K562 (cell line): Measurements from ENCODE around the gene STPG4. TPM values are rescaled to one million over a fixed set of nuclear protein-coding genes. Genes with fewer than 3 reads are reported as not detected.

Experiments
- AFF1 ChIP-seq, 2 experiments: fragments of 450-650 bp; IDR thresholded peaks; 2 replicates each; pipeline ENCODE4 v1.6.1; 2018; ENCODE audit warnings: mild to moderate bottlenecking in 2 of 2, low read depth in 1 of 2; ENCODE audit not compliant: partially characterized antibody in 2 of 2
- ATF7 ChIP-seq: fragments of 450-650 bp; IDR thresholded peaks from 2 replicates; pipeline ENCODE4 v1.7.1; 2014; ENCODE audit warnings: mild to moderate bottlenecking, moderate library complexity
- CEBPG ChIP-seq, 3 experiments: fragments of 200-800 bp in 1 of 3; sonication (Bioruptor generic) in 1 of 3; sonication (generic) in 1 of 3; formaldehyde crosslinking in 1 of 3; IDR thresholded peaks in 2 of 3; conservative IDR thresholded peaks in 1 of 3; 2 replicates each; pipeline versions ENCODE4 v1.6.1 to v1.8.0; 2016 to 2022; ENCODE audit warnings: missing compliant biosample characterization in 2 of 3, missing genetic modification characterization in 2 of 3, mild to moderate bottlenecking in 1 of 3, missing genetic modification reagents in 1 of 3
- CHD2 ChIP-seq: IDR thresholded peaks from 2 replicates; pipeline ENCODE4 v1.6.1; 2011; ENCODE audit warnings: low read depth, low read length
- CTBP1 ChIP-seq: fragments of 450-650 bp; IDR thresholded peaks from 2 replicates; pipeline ENCODE4 v1.6.1; 2016; ENCODE audit warnings: borderline replicate concordance
- E4F1 ChIP-seq: fragments of 250-450 bp; sonication (Bioruptor Pico); IDR thresholded peaks from 2 replicates; pipeline ENCODE4 v1.5.0; 2021; ENCODE audit warnings: mild to moderate bottlenecking, borderline replicate concordance
- GATAD2B ChIP-seq: fragments of 450-650 bp; IDR thresholded peaks from 2 replicates; pipeline ENCODE4 v1.6.1; 2017; ENCODE audit warnings: mild to moderate bottlenecking, borderline replicate concordance
- KDM1A ChIP-seq, 2 experiments: fragments of 450-650 bp; IDR thresholded peaks; 2 replicates each; pipeline ENCODE4 v1.6.1; 2016; ENCODE audit warnings: mild to moderate bottlenecking in 2 of 2
- MTA1 ChIP-seq: fragments of 450-650 bp; IDR thresholded peaks from 2 replicates; pipeline ENCODE4 v1.6.1; 2017; ENCODE audit warnings: borderline replicate concordance
- NBN ChIP-seq: fragments of 450-650 bp; IDR thresholded peaks from 2 replicates; pipeline ENCODE4 v1.6.1; 2016; ENCODE audit warnings: low read depth, mild to moderate bottlenecking
- PML ChIP-seq: IDR thresholded peaks from 2 replicates; pipeline ENCODE4 v1.6.1; 2012; ENCODE audit warnings: low read length, inconsistent platforms
- POLR2AphosphoS5 ChIP-seq: IDR thresholded peaks from 2 replicates; pipeline ENCODE4 v1.6.1; 2011; ENCODE audit warnings: mild to moderate bottlenecking, low read depth, low read length, moderate library complexity; ENCODE audit not compliant: control insufficient read depth, insufficient read depth
- PTTG1 ChIP-seq: fragments of 450-650 bp; IDR thresholded peaks from 2 replicates; pipeline ENCODE4 v1.6.1; 2016; ENCODE audit warnings: low read depth, mild to moderate bottlenecking, missing genetic modification characterization, missing compliant biosample characterization
- RBBP5 ChIP-seq: fragments of 200-600 bp; sonication (generic); IDR thresholded peaks from 2 replicates; pipeline ENCODE4 v1.6.1; 2012; ENCODE audit warnings: borderline replicate concordance, mild to moderate bottlenecking, low read length, control low read depth, inconsistent platforms; ENCODE audit not compliant: insufficient read depth, poor library complexity, severe bottlenecking
- TAL1 ChIP-seq: fragments of 450-650 bp; IDR thresholded peaks from 2 replicates; pipeline ENCODE4 v1.6.1; 2016; ENCODE audit warnings: mild to moderate bottlenecking
- YY1 ChIP-seq, 3 experiments: IDR thresholded peaks; 2 replicates each; pipeline ENCODE4 v1.6.1; 2011; ENCODE audit warnings: low read length in 2 of 3, mild to moderate bottlenecking in 2 of 3, moderate library complexity in 2 of 3, borderline replicate concordance in 1 of 3, control low read depth in 1 of 3, low read depth in 1 of 3; ENCODE audit not compliant: insufficient read depth in 3 of 3, insufficient replicate concordance in 2 of 3, control insufficient read depth in 1 of 3, insufficient read length in 1 of 3; ENCODE audit errors: extremely low read depth in 1 of 3
- ZKSCAN1 ChIP-seq: fragments of 150-350 bp; IDR thresholded peaks from 2 replicates; pipeline ENCODE4 v1.6.1; 2016; ENCODE audit warnings: low read depth, low read length
- ZNF24 ChIP-seq: fragments of 450-650 bp; IDR thresholded peaks from 2 replicates; pipeline ENCODE4 v1.6.1; 2016
- ZNF57 ChIP-seq: fragments of 450-650 bp; formaldehyde crosslinking; IDR thresholded peaks from 2 replicates; pipeline ENCODE4 v1.4.0; 2020; ENCODE audit warnings: mild to moderate bottlenecking, moderate library complexity
- ZNF717 ChIP-seq: fragments of 250-450 bp; sonication (Bioruptor Pico); IDR thresholded peaks from 2 replicates; pipeline ENCODE4 v1.5.0; 2021
- polyA plus RNA-seq, 8 experiments: library from polyadenylated mRNA; depleted of rRNA in 4 of 8; stranded (reverse) in 5 of 8; unstranded in 3 of 8; fragments of >200 nt; fragmentation: Nextera tagmentation in 2 of 8; fragmentation: Illumina TruSeq in 1 of 8; extraction: Ambion mirVana in 2 of 8; extraction: Trizol in 1 of 8; gene quantifications; 2 replicates each; pipeline versions ENCODE4 v1.2.1 to v1.2.3, GENCODE V29; 2011 to 2014; ENCODE audit warnings: inconsistent platforms in 1 of 8, missing spikeins in 1 of 8
- total RNA-seq, 7 experiments: library from RNA; depleted of rRNA in 6 of 7; stranded (reverse); fragments of >200 nt in 6 of 7; fragmentation: Illumina TruSeq in 2 of 7; extraction: Trizol in 2 of 7; gene quantifications; 2 replicates each; pipeline versions ENCODE4 v1.2.1 to v1.2.3, GENCODE V29; 2011 to 2021; ENCODE audit warnings: low replicate concordance in 1 of 7

Gene STPG4
- total and polyA plus RNA-seq, 9 of the 15 experiments (the other 6 are each of a cell fraction or from before 2014, with no cell fraction given), result 0.10 to 0.68 (median 0.22) TPM; not detected in 6

GRCh38 chr2:47078541-47079482 lies 76.3 kb downstream of the STPG4 start (continued):
- peak in 1 of 2 experiments; percentile 39 for TF ChIP-seq AFF1 (IDR thresholded peaks at IDR 0.05; ENCODE audit: low read depth in 1 of 2, partially characterized antibody in 2 of 2)
- TF ChIP-seq ZNF57 (CRISPR knock-in tag), result no peak
- no peak for TF ChIP-seq ZNF717
- peak; percentile 79; the same call in 1 of the 2 replicates for TF ChIP-seq MTA1
- peak; percentile 56; the same call in 1 of the 2 replicates for TF ChIP-seq ATF7
- TF ChIP-seq TAL1, result peak; percentile 93
- no peak for TF ChIP-seq YY1 (IDR thresholded peaks at IDR 0.05; ENCODE audit: borderline replicate concordance in 1 of 3, control insufficient read depth in 1 of 3, extremely low read depth in 1 of 3, insufficient read depth in 3 of 3, insufficient read length in 1 of 3, insufficient replicate concordance in 2 of 3, low read depth in 1 of 3, low read length in 2 of 3)
- peak; percentile 29; the same call in 1 of the 2 replicates for TF ChIP-seq ZNF24
- no peak for TF ChIP-seq PTTG1 (tag)
- TF ChIP-seq RBBP5, result no peak
- peak; percentile 93 to 95 for TF ChIP-seq KDM1A (IDR thresholded peaks at IDR 0.05)
- peak; percentile 36; the same call in 1 of the 2 replicates for TF ChIP-seq ZKSCAN1
- peak; percentile 83; the same call in 1 of the 2 replicates for TF ChIP-seq CTBP1
- TF ChIP-seq CHD2, result no peak
- peak; percentile 86; the same call in 1 of the 2 replicates for TF ChIP-seq NBN
- peak; percentile 83 for TF ChIP-seq PML
- no peak for TF ChIP-seq CEBPG (CRISPR knock-in tag; IDR thresholded peaks at IDR 0.05)
- peak in 1 of 2 experiments; percentile 44; a peak in 1 of 4 replicates for TF ChIP-seq CEBPG (tag; conservative IDR thresholded peaks at IDR 0.05 in 1 of 2, IDR thresholded peaks at IDR 0.05 in 1 of 2)
- TF ChIP-seq POLR2AphosphoS5, result peak; percentile 82
- TF ChIP-seq GATAD2B, result peak; percentile 59; the same call in 1 of the 2 replicates
- TF ChIP-seq E4F1 (CRISPR knock-in tag), result no peak
